IMR-90 (cell line): ENCODE results near the gene ZSWIM3. TPM values are rescaled to one million over a fixed set of nuclear protein-coding genes. Genes with fewer than 3 reads are reported as not detected.

Experiments
- ATAC-seq: fragments of 200-7000 bp; cut with Tn5 transposase; 2 replicates; pipeline ENCODE4 v1.9.1; 2020; ENCODE audit warnings: low read depth, mild to moderate bottlenecking, moderate library complexity
- BruUV-seq: library from RNA; stranded (reverse); fragments of 400-500 nt; replicated peaks from 2 replicates; lab custom pipeline; 2021; lab: Mats Ljungman, UMichigan
- CTCF ChIA-PET: fragments of 300-600 bp; formaldehyde crosslinking; extraction: SDS; loops from one replicate; lab custom pipeline; 2021; ENCODE audit warnings: antibody characterized with exemption; lab: Yijun Ruan, JAX
- POLR2A ChIA-PET: fragments of 300-600 bp; sonication (Branson Sonifier 250); formaldehyde crosslinking; loops from one replicate; lab custom pipeline; 2022; ENCODE audit warnings: antibody characterized with exemption; ENCODE audit not compliant: unreplicated experiment; lab: Charles Lee
- DNase-seq: peaks from one replicate; pipeline ENCODE4 v3.0.0; 2013
- H2AFZ ChIP-seq: replicated peaks from 2 replicates; pipeline ENCODE3; 2013; ENCODE audit warnings: low read length, mild to moderate bottlenecking; ENCODE audit not compliant: poor library complexity
- H2AK5ac ChIP-seq: 2 replicates; pipeline ENCODE4 v1.6.1; 2013; ENCODE audit warnings: low read depth, low read length, inconsistent platforms
- H2AK9ac ChIP-seq: replicated peaks from 2 replicates; pipeline ENCODE3; 2013; ENCODE audit warnings: mild to moderate bottlenecking, low read depth, low read length, moderate library complexity; ENCODE audit not compliant: poor library complexity
- H2BK120ac ChIP-seq: 2 replicates; pipeline ENCODE4 v1.6.1; 2013; ENCODE audit warnings: low read depth, low read length, inconsistent platforms
- H2BK15ac ChIP-seq: 3 replicates; pipeline ENCODE4 v1.6.1; 2013; ENCODE audit warnings: low read depth, low read length, inconsistent platforms
- H2BK20ac ChIP-seq: 2 replicates; pipeline ENCODE4 v1.6.1; 2013; ENCODE audit warnings: low read depth, mild to moderate bottlenecking, inconsistent platforms, low read length, moderate library complexity
- H2BK5ac ChIP-seq: 2 replicates; pipeline ENCODE4 v1.6.1; 2013; ENCODE audit warnings: mild to moderate bottlenecking, low read depth, low read length, inconsistent platforms; ENCODE audit not compliant: poor library complexity, severe bottlenecking
- H3K14ac ChIP-seq: replicated peaks from 2 replicates; pipeline ENCODE4 v1.6.1; 2013; ENCODE audit warnings: low read depth, low read length, inconsistent platforms
- H3K18ac ChIP-seq: 2 replicates; pipeline ENCODE4 v1.6.1; 2013; ENCODE audit warnings: low read depth, low read length, control low read depth
- H3K23ac ChIP-seq: 2 replicates; pipeline ENCODE4 v1.6.1; 2013; ENCODE audit warnings: low read depth, low read length, inconsistent platforms
- H3K27ac ChIP-seq: 2 replicates; pipeline ENCODE4 v1.5.1; 2013; ENCODE audit warnings: mild to moderate bottlenecking, control low read depth, low read length; ENCODE audit not compliant: insufficient read depth
- H3K27me3 ChIP-seq: 2 replicates; pipeline ENCODE4 v1.6.1; 2013; ENCODE audit warnings: low read length; ENCODE audit not compliant: control insufficient read depth, insufficient read depth
- H3K36me3 ChIP-seq: 2 replicates; pipeline ENCODE4 v1.6.1; 2013; ENCODE audit warnings: low read length, mixed read lengths; ENCODE audit not compliant: control insufficient read depth, insufficient read depth
- H3K4ac ChIP-seq: 2 replicates; pipeline ENCODE4 v1.6.1; 2013; ENCODE audit warnings: low read depth, low read length, inconsistent platforms
- H3K4me1 ChIP-seq: 2 replicates; pipeline ENCODE4 v1.6.1; 2013; ENCODE audit warnings: low read length, mixed read lengths; ENCODE audit not compliant: control insufficient read depth, insufficient read depth
- H3K4me2 ChIP-seq: 2 replicates; pipeline ENCODE4 v1.6.1; 2013; ENCODE audit warnings: low read depth, mild to moderate bottlenecking, control low read depth, low read length, moderate library complexity
- H3K4me3 ChIP-seq: 2 replicates; pipeline ENCODE4 v1.5.1; 2013; ENCODE audit warnings: low read depth, mild to moderate bottlenecking, control low read depth, low read length, moderate library complexity; ENCODE audit not compliant: insufficient read depth
- H3K56ac ChIP-seq: 2 replicates; pipeline ENCODE4 v1.6.1; 2013; ENCODE audit warnings: low read length, inconsistent platforms; ENCODE audit not compliant: insufficient read depth; ENCODE audit errors: extremely low read depth
- H3K79me1 ChIP-seq, 2 experiments: 2 replicates each; pipeline ENCODE4 v1.6.1; 2013; ENCODE audit warnings: low read length in 2 of 2, inconsistent platforms in 1 of 2, low read depth in 1 of 2
- H3K9ac ChIP-seq: 2 replicates; pipeline ENCODE4 v1.6.1; 2013; ENCODE audit warnings: low read depth, low read length, control low read depth
- H3K9me1 ChIP-seq: 2 replicates; pipeline ENCODE4 v1.6.1; 2013; ENCODE audit warnings: low read length, inconsistent platforms; ENCODE audit not compliant: insufficient read depth
- H3K9me3 ChIP-seq: 2 replicates; pipeline ENCODE4 v1.6.1; 2013; ENCODE audit warnings: low read length; ENCODE audit not compliant: control insufficient read depth, insufficient read depth
- H4K20me1 ChIP-seq: 2 replicates; pipeline ENCODE4 v1.6.1; 2013; ENCODE audit warnings: low read length, inconsistent platforms; ENCODE audit not compliant: insufficient read depth
- H4K5ac ChIP-seq: 2 replicates; pipeline ENCODE4 v1.6.1; 2013; ENCODE audit warnings: mild to moderate bottlenecking, low read depth, low read length, control low read depth
- H4K8ac ChIP-seq, 2 experiments: 2 replicates each; pipeline ENCODE4 v1.6.1; 2013; ENCODE audit warnings: low read depth in 2 of 2, low read length in 2 of 2, control low read depth in 1 of 2, inconsistent platforms in 1 of 2
- H4K91ac ChIP-seq: 2 replicates; pipeline ENCODE4 v1.6.1; 2013; ENCODE audit warnings: low read depth, low read length, inconsistent platforms; ENCODE audit not compliant: insufficient read depth
- BHLHE40 ChIP-seq: fragments of 150-350 bp; IDR thresholded peaks from 2 replicates; pipeline ENCODE4 v1.6.1; 2016; ENCODE audit warnings: mild to moderate bottlenecking, low read depth, low read length
- CEBPB ChIP-seq: IDR thresholded peaks from 2 replicates; pipeline ENCODE4 v1.6.1; 2012; ENCODE audit warnings: low read depth, low read length, improper control_type of control experiment
- CHD1 ChIP-seq: IDR thresholded peaks from 2 replicates; pipeline ENCODE4 v1.6.1; 2012; ENCODE audit warnings: low read depth, low read length, improper control_type of control experiment
- CTCF ChIP-seq: conservative IDR thresholded peaks from 2 replicates; pipeline ENCODE4 v1.5.1; 2012; ENCODE audit warnings: mild to moderate bottlenecking, low read depth, low read length, improper control_type of control experiment
- ELK1 ChIP-seq: fragments of 150-350 bp; IDR thresholded peaks from 2 replicates; pipeline ENCODE4 v1.6.1; 2016; ENCODE audit warnings: low read depth, mild to moderate bottlenecking, low read length, moderate library complexity, borderline replicate concordance
- FOS ChIP-seq: fragments of 150-350 bp; IDR thresholded peaks from 2 replicates; pipeline ENCODE4 v1.6.1; 2016; ENCODE audit warnings: low read depth, low read length
- MAFK ChIP-seq: IDR thresholded peaks from 2 replicates; pipeline ENCODE4 v1.6.1; 2012; ENCODE audit warnings: low read depth, low read length, improper control_type of control experiment
- MAZ ChIP-seq: IDR thresholded peaks from 2 replicates; pipeline ENCODE4 v1.6.1; 2012; ENCODE audit warnings: low read depth, mild to moderate bottlenecking, low read length, improper control_type of control experiment, moderate library complexity, borderline replicate concordance
- MXI1 ChIP-seq: IDR thresholded peaks from 2 replicates; pipeline ENCODE4 v1.6.1; 2012; ENCODE audit warnings: low read depth, mild to moderate bottlenecking, low read length, moderate library complexity, borderline replicate concordance
- NFE2L2 ChIP-seq: fragments of 150-350 bp; IDR thresholded peaks from 2 replicates; pipeline ENCODE4 v1.6.1; 2016; ENCODE audit warnings: low read depth, mild to moderate bottlenecking, low read length
- POLR2A ChIP-seq: IDR thresholded peaks from 2 replicates; pipeline ENCODE4 v1.6.1; 2012; ENCODE audit warnings: mild to moderate bottlenecking, low read depth, low read length
- RAD21 ChIP-seq: IDR thresholded peaks from 2 replicates; pipeline ENCODE4 v1.6.1; 2012; ENCODE audit warnings: low read length, improper control_type of control experiment
- RCOR1 ChIP-seq: IDR thresholded peaks from 2 replicates; pipeline ENCODE4 v1.6.1; 2012; ENCODE audit warnings: mild to moderate bottlenecking, low read length, improper control_type of control experiment; ENCODE audit not compliant: insufficient replicate concordance
- RFX5 ChIP-seq: IDR thresholded peaks from 2 replicates; pipeline ENCODE4 v1.8.0; 2012; ENCODE audit warnings: low read depth, mild to moderate bottlenecking, low read length, moderate library complexity
- SMC3 ChIP-seq: fragments of 150-350 bp; IDR thresholded peaks from 2 replicates; pipeline ENCODE4 v1.6.1; 2016; ENCODE audit warnings: low read depth, mild to moderate bottlenecking, antibody characterized with exemption, low read length, moderate library complexity
- USF2 ChIP-seq: fragments of 150-350 bp; IDR thresholded peaks from 2 replicates; pipeline ENCODE4 v1.6.1; 2017; ENCODE audit warnings: mild to moderate bottlenecking, antibody characterized with exemption, low read length, low read depth
- WGBS, 2 experiments: methylation state at CpG; one replicate each; pipeline versions ENCODE4 v1.1.5 to v1.1.7; 2013; ENCODE audit warnings: missing lambda C conversion rate in 2 of 2; ENCODE audit not compliant: insufficient read length in 1 of 2; ENCODE audit errors: extremely low coverage in 2 of 2; 5-methylcytosine and 5-hydroxymethylcytosine counted together
- dilution Hi-C: fragments of 300-500 bp; cut with HindIII; formaldehyde crosslinking; loops from one replicate; pipeline ENCODE4 v1.14.3; 2018; ENCODE audit warnings: low sequenced_read_pairs; ENCODE audit not compliant: unreplicated experiment
- in situ Hi-C: fragments of 300-500 bp; cut with MboI; formaldehyde crosslinking; loops from 3 replicates; pipeline ENCODE4 v1.14.3; 2019; ENCODE audit warnings: low sequenced_read_pairs, inconsistent platforms, mixed read lengths
- intact Hi-C: fragments of 100-400 bp; cut with micrococcal nuclease; formaldehyde crosslinking; loops from 2 replicates; pipeline ENCODE4 v1.10.0; 2022
- polyA plus RNA-seq, 3 experiments: library from polyadenylated mRNA; depleted of rRNA; stranded (reverse); fragments of >200 nt; gene quantifications; 2 replicates each; pipeline ENCODE4 v1.2.3, GENCODE V29; 2012; ENCODE audit warnings: low replicate concordance in 1 of 3
- total RNA-seq: library from RNA; depleted of rRNA; stranded (reverse); fragments of >200 nt; gene quantifications from 2 replicates; pipeline ENCODE4 v1.2.3, GENCODE V29; 2012

ZSWIM3 gene
- total and polyA plus RNA-seq, 2 of the 4 experiments (the other 2 are of a cell fraction): 3.3 to 8.6 TPM

GRCh38 chr20:45857882-45858216 is 435 bp downstream of the ZSWIM3 start:
- Histone ChIP-seq H2AK5ac (peak overlapping the region; percentile 74), H3K79me1 (peaks cover 23 to 63% of the 10 kb centered on the region in 2 experiments), H2BK20ac (no peak overlapping the region), H3K9me3 (no peaks in the 10 kb centered on the region), H4K5ac (peak overlapping the region; percentile 91), H2BK5ac (peak overlapping the region; percentile 72), H3K23ac (no peak overlapping the region), H4K8ac (peak overlapping the region; percentile 82 to 95), H3K18ac (peak overlapping the region; percentile 6; the same call in 1 of the 2 replicates), H3K9ac (peak overlapping the region; percentile 65), H3K56ac (no peak overlapping the region), H2AK9ac (peak overlapping the region; percentile 92), H3K4me2 (peak overlapping the region; percentile 84), H2BK15ac (no peak overlapping the region), H4K20me1 (no peaks in the 10 kb centered on the region), H3K36me3 (peaks cover 6% of the 10 kb centered on the region; the same call in 1 of the 2 replicates), H3K9me1 (peaks cover 8% of the 10 kb centered on the region), H3K27ac (peak overlapping the region; percentile 64), H2BK120ac (peak overlapping the region; percentile 30; the same call in 1 of the 2 replicates), H3K27me3 (no peaks in the 10 kb centered on the region), H4K91ac (peak overlapping the region; percentile 78), H2AFZ (peak overlapping the region; percentile 97), H3K14ac (peak overlapping the region; percentile 73), H3K4me1 (peaks cover 8% of the 10 kb centered on the region; the same call in 1 of the 2 replicates), H3K4me3 (peak overlapping the region; percentile 53), H3K4ac (peak overlapping the region; percentile 81)
- in situ Hi-C loops (no loop called here), dilution Hi-C loops (no loop called here), intact Hi-C loops (loop anchor here (2.0 kb wide), 2 partner anchors 73 to 77 kb away; partner anchors contain the start of gene PCIF1)
- TF ChIP-seq USF2 (no peak), CHD1 (no peak), MAZ (no peak), RCOR1 (no peak), BHLHE40 (no peak), ELK1 (no peak), RFX5 (no peak), CEBPB (no peak), SMC3 (no peak), MAFK (no peak), NFE2L2 (no peak), MXI1 (no peak), POLR2A (no peak), CTCF (no peak), FOS (no peak), RAD21 (no peak)
- POLR2A ChIA-PET: no interaction called here
- BruUV-seq: no TSS peak
- peak; percentile 12 for ATAC-seq
- no peak for DNase-seq
- 18% methylated on average over 2 of the region's 13 CpGs; no CpG with 5 or more reads in 1 of the 2 experiments for WGBS, 2 experiments
- CTCF ChIA-PET: no interaction called here
